HG03442 (cell line): ENCODE measurements around the gene RDH13.
"Not testable (repeated sequence)": the region's sequence is repeated elsewhere in the genome, so short reads cannot be mapped to it uniquely, and the experiment has no call there.

Source experiments
- ATAC-seq: cut with Tn5 transposase; IDR thresholded peaks from one replicate; pipeline ENCODE4 v1.9.1; 2021; ENCODE audit warnings: mild to moderate bottlenecking, moderate library complexity; ENCODE audit not compliant: unreplicated experiment

RDH13 gene

DNA sequence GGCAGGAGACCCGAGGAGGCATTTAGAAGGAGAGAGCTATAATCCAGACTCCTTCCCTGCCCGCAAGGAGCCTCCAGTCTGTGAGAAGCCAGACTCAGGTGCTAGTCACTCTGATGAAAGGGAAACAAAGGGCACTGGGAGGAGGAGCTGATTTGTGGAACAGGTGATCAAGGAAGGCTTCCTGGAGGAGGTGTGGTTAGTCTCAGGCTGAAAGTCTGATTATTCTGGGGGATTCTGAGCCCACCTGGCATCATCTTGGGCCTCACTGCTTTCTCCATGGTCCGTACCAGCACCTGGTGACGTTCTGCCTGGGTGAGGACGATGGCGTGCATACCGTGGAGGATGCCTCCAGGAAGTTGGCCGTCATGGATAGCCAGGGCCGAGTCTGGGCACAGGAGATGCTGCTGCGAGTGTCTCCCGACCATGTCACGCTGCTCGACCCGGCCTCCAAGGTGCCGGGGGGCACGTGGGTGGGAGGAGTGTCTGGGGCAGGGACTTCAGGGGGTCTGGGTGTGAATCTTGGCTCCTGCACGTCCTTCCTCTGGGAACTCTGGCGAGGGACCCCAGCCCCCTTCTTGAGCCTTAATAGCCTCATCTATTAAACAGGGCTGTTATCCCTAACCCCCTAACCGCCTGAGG is 16.6 kb upstream of the RDH13 start:
- no peak for ATAC-seq

- ATAC-seq, result no peak
Measured at GRCh38 chr19:55078996-55079395, 16.0 kb upstream of the RDH13 start.

DNA sequence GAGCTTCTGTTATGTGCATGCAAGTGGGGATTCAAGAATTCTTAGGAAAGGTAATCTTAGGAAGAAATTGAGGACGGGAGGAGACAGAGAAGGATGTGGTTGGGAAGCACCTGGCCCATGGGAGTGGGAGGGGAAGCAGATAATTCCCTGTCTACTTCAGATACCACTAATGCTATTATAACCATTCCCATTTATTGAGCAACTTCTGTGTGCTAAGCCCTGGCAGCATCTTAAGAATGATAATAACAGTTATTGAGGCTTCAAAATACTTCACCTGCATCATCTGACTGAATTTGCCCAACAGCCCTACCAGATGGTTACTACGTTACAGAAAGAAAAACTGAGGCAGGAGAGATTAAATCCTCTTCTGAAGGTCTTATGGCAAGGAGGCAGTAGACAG is 14.2 kb upstream of the RDH13 start:
- no peak for ATAC-seq

DNA sequence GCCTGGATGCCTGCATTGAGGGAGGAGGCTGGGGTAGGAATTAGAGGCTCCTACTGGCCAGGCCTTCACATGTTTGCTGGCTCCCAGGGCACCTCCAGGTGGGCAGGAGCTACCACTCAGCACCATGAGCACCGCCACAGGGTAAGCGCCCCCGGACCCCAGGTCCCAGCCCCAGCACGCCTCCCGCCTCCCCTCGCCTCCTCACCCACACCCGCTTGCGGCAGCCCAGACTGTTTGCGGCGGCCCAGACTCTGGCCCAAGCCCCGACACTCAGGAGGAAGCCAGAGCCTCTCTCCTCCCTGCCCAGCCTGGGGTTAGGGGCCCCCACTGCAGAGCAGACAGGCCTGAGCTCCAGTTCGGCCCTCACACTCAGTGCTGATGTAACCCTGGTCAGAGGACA is 13.4 kb upstream of the RDH13 start:
- no peak for ATAC-seq

GRCh38 chr19:55075371-55075998 is 12.5 kb upstream of the RDH13 start, which contains the start of gene EPS8L1:
Gene EPS8L1, plus strand, starts transcription at chr19:55075869. Its CDS starts 576 bp downstream, at chr19:55076445.
- no peak for ATAC-seq

DNA sequence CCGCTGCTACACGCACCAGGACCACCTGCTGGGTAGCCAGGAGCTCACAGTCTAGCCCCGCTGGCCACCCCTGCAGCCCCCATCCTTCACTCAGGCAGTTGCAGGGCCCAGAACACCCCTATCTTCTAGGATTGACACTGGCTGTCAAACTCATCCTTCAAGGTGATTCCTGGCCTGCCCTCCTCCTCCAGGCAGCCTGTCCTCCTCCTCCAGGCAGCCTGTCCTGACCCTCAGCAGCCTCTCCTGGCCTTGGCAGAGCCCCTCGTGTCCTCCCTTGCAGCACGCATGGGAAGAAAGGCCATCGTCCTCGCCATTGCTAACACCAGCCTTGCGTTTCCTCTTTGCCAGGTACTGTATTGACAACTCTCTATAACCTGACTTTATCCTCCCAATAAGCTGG is 9.0 kb upstream of the RDH13 start:
- no peak for ATAC-seq

DNA sequence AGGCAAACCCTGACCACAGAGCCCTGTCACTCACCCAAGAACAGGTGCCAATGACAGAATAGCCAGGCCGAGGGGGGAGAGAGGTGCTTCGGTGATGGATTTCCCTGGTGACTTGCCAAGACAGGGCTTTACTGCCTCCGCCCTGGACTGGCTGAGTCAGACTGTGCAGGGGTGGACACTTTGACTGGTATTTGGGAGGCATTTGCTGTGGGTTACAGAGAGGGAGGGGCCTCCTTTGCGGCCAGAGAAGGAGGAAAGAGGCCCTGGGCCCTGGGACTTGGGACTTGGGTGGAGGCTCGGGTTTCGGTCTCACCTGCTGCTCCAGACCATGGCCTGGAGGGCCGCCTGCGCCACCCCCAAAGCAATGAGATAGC is 8.2 kb upstream of the RDH13 start:
- ATAC-seq, result no peak

DNA sequence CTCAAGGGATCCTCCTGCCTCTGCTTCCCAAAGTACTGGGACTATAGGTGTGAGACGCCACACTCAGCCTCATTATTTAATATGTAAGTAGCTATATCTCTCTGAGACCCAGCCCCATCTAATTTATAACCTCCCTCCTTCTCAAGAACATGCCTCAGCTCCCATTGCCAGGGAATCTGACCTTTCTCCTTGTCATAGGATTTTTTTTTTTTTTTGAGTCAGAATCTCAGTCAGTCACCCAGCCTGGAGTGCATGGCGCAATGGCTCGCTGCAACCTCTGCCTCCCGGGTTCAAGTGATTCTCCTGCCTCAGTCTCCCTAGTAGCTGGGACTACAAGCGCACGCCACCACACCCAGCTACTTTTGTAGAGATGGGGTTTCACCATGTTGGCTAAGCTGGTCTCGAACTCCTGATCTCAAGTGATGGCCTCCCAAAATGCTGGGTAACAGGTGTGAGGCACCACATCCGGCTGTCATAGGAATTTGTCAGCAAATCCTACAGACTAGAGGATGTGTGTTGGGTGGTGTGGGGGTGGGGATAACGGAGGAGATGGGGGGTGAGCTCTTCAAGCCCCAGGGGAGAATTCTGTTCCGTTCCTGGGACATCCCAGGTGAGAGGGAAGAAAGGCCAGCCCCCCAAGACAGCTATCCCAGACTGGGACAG is 7.6 kb upstream of the RDH13 start:
- no peak for ATAC-seq

DNA sequence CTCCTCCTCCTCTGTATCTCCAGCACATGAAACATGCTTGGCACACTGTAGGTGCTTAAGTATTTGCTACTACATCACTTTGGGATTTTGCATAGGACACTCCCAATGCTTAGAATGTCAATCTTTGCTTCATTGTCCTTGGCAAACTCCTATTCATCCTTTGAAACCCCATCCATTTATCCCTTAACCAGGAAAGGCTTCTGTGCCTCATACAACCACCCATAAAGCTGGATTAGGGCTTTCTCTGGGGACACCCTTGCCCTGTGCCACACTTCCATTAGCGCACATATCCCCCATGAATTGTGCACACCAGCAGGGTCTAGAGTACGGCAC is 6.9 kb upstream of the RDH13 start:
- ATAC-seq, result no peak

DNA sequence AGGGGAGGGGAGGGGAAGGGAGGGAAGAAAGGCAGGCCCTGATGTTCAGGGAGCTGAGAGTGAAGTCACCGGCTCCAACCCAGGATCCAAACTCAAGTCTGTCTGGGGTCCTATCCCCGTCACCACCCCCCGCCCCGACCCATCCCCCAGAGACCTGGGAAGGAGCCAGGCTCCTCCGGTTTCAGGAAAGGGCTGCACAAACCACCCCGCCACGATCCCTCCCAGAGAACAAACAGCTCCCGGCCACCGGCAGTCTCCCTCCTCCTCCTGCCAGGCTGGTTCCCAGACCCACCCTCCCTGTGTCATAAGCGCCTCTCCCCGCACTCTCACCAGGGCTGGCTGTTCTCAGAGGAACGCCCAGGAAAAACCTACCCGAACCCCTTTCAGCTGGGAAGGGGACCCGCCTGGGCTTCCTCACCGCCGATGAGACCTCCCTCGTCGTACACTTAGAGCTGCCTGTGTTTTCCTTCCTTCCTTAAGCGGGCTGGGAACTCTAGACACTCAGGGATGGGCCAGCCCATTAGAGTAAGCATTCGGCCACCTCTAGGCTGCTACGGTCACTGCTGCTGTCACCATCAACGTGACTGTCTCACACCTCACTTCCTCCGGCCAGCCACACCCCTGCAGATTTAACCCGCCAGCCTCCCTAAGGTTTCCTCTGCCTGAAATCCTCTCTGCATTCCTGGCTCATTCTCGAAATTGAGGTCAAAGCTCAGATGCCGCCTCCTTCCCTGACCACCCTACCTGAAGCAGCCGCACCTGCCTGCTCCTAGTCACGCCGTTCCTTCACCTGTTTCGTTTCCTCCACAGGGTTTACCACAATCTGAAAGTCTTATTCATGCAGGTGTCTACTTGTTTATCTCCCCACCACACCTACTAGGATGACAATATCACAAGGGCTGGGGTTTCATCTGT is 6.3 kb upstream of the RDH13 start:
- ATAC-seq, result no peak

GRCh38 chr19:55067869-55068268 is 4.9 kb upstream of the RDH13 start:
- ATAC-seq, result no peak

- no peak for ATAC-seq
Measured at GRCh38 chr19:55066107-55066709, 3.3 kb upstream of the RDH13 start.

DNA sequence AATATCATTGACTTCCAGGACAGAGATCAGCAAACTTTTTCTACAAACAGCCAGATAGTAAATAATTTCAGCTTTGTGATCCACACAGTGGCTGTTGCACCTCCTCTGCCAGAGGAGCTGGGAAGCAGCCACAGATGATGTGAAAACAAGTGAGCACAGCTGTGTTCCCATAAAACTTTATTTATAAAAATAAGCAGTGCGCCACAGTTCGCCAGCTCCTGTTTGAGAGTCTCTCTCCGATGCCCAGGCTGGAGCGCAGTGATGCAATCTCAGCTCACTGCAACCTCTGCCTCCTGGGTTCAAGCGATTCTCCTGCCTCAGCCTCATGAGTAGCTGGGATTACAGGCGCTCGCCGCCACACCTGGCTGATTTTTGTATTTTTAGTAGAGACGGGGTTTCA is 2.6 kb upstream of the RDH13 start:
- ATAC-seq, result not testable (repeated sequence)

DNA sequence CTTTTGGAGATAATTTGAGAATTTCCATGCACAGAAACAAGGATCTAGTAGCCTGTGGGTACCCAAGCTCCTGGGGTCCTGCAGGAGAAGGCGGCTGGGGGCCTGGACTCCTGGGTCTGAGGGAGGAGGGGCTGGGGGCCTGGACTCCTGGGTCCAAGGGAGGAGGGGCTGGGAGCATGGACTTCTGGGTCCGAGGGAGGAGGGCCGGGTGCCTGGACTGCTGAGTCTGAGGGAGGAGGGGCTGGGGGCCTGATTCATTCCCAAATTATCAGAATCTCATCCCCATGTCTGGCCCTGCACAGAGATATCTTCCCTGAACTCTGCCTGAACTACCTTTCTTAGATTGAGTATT is 520 bp upstream of the RDH13 start:
- no peak for ATAC-seq

- not testable (repeated sequence) for ATAC-seq
Measured at GRCh38 chr19:55060287-55060686, 2.7 kb downstream of the RDH13 start.

DNA sequence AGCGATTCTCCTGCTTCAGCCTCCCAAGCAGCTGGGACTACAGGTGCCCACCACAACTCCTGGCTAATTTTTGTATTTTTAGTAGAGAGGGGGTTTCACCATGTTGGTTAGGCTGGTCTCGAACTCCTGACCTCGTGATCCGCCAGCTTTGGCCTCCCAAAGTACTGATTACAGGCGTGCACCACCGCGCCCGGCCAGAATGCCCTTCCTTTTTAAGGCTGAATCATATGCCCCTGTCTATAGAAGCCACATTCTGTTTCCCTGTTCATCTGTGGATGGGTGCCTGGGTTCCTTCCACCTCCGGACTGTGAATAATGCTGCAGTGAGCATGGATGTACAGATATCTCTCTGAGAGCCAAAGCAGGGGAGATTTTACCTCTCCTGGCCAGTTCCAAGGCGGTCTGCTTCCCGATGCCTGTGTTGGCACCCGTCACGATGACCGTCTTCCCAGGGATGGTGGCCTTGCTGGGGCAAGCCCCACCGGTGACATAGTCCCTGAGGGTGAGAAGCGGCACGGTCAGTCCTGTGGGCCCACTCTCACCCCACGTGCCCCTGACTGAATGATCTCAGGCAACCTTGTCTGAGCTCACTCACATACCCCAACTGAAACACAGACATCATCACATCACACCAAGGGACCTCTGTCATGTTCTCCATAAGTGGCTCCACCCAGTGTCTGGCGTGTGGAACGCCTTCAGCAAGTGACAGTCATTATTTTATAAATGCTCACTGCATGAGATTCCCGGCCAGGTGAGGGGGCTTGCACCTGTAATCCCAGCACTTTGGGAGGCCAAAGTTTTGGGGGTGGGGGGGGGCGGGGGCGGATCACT is 4.0 kb downstream of the RDH13 start:
- ATAC-seq, result no peak

GRCh38 chr19:55056827-55057226 is 6.1 kb downstream of the RDH13 start:
- no peak for ATAC-seq

DNA sequence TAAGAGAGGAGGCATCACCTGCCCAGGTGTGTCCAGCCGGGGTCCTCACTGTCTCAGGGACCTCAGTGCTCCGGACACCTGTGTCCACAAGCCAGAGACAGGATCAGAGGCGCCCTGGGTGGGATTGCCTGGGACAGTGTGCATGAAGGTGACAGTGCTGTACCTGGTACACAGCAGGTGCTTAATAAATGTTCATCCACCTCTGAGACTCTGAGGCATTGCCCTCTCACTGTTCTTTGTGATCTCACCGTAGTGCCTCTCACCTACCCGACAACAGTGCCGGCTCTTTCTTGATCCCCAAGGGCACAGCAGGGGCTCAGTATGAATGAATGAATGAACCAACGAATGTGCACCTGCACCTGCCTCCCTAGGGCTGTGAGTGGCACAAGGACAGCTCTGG is 9.2 kb downstream of the RDH13 start:
- no peak for ATAC-seq

DNA sequence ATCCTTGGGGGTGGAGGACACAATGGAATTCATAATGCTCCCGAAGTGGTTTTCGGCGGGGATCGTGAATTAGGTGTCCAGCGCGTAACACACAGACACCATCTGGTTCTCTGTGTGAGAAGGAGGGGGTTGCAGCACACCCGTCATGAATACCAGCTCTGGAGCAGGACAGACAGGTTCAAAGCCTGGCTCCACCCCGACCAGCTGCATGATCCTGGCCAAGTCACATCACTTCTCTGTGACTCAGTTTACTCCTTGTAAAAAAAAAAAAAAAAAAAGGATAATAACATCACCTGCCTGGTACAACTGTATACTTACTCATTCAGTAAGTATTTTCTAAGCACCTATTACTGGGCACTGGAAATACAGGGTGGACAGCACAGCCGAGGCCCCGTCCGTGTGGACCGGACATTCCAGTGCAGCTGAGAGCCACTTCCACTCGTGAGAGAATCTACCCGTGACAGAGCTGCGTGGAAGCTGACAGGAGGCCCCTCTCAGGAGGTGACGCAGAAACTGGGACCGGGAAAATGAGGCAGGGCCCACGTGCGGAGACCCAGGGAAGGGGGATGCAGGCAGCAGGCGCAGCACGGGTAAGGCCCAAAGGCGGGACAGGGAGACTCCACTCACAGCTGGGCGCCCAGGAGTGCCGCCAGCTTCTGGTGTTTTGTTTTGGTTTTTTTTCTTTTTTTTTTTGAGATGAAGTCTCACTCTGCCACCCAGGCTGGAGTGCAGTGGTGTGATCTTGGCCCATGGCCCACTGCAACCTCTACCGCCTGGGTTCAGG is 12.0 kb downstream of the RDH13 start:
- no peak for ATAC-seq

DNA sequence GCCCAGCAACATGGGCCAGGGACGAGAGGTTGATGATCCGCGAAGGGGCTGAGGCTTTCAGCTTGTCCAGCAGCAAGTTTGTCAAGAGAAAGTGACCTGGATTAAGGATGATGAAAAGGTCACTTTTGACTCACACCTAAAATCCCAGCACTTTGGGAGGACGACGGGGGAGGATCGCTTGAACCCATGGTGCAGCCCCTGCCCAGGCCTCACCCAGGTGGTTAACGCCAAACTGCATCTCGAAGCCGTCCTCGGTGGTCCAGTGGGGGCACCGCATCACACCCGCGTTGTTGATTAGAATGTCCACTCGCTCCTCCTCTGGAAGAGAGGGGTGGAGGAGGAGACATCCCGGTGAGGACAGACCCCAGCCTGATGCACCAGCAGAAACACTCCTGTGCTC is 14.5 kb downstream of the RDH13 start:
- ATAC-seq, result no peak
